NCI-H2107 (cell line): ENCODE results near the gene TRIM22.
"Not testable (repeated sequence)": the region's sequence is repeated elsewhere in the genome, so short reads cannot be mapped to it uniquely, and the experiment has no call there.

Experiments used
- DNase-seq: peaks from one replicate; lab custom pipeline; 2025; lab: John Stamatoyannopoulos, UW

The TRIM22 gene

GRCh38 chr11:5691238-5691963, 1.8 kb downstream of the TRIM22 start:
- DNase-seq, result not testable (repeated sequence)

GRCh38 chr11:5691964-5692361, 2.4 kb downstream of the TRIM22 start:
- no peak for DNase-seq

GRCh38 chr11:5694642-5695041, 5.1 kb downstream of the TRIM22 start:
- no peak for DNase-seq

- DNase-seq, result no peak
Observed at GRCh38 chr11:5695580-5695979, 6.0 kb downstream of the TRIM22 start.

GRCh38 chr11:5696210-5696609, 6.6 kb downstream of the TRIM22 start:
- DNase-seq, result no peak

GRCh38 chr11:5698281-5698680, 8.7 kb downstream of the TRIM22 start:
- no peak for DNase-seq

- DNase-seq, result no peak
Observed at GRCh38 chr11:5700421-5701054, 10.9 kb downstream of the TRIM22 start.

GRCh38 chr11:5701055-5701577, 11.5 kb downstream of the TRIM22 start:
- no peak for DNase-seq

GRCh38 chr11:5703741-5704536, 14.3 kb downstream of the TRIM22 start:
- DNase-seq, result no peak

GRCh38 chr11:5705688-5706087, 16.1 kb downstream of the TRIM22 start:
- DNase-seq, result no peak

GRCh38 chr11:5712507-5712906, 22.9 kb downstream of the TRIM22 start:
- no peak for DNase-seq

GRCh38 chr11:5713695-5714094, 24.1 kb downstream of the TRIM22 start:
- no peak for DNase-seq

- not testable (repeated sequence) for DNase-seq
Observed at GRCh38 chr11:5716518-5716917, 26.9 kb downstream of the TRIM22 start.

- no peak for DNase-seq
Observed at GRCh38 chr11:5719703-5720495, 30.3 kb downstream of the TRIM22 start.

- no peak for DNase-seq
Observed at GRCh38 chr11:5722622-5723021, 33.0 kb downstream of the TRIM22 start.

GRCh38 chr11:5726351-5726750, 36.8 kb downstream of the TRIM22 start:
- DNase-seq, result no peak

GRCh38 chr11:5727691-5728090, 38.1 kb downstream of the TRIM22 start:
- no peak for DNase-seq

GRCh38 chr11:5736396-5736795, 46.8 kb downstream of the TRIM22 start, which contains the start of gene OR56B1:
OR56B1 (plus strand) TSS chr11:5736448; CDS start chr11:5736517, 69 bp downstream.
- DNase-seq, result no peak

- no peak for DNase-seq
Observed at GRCh38 chr11:5737091-5737490, 47.5 kb downstream of the TRIM22 start.

GRCh38 chr11:5737670-5738392, 48.2 kb downstream of the TRIM22 start:
- no peak for DNase-seq

- no peak for DNase-seq
Observed at GRCh38 chr11:5738431-5738830, 48.8 kb downstream of the TRIM22 start.
